CD4-positive, alpha-beta T cell treated with Interleukin-15 for 1 hour (primary cell): ENCODE data around the gene RTF2.
"Not testable (repeated sequence)": the region's sequence is repeated elsewhere in the genome, so short reads cannot be mapped to it uniquely, and the experiment has no call there.

Experiments used
- DNase-seq: peaks from one replicate; pipeline ENCODE4 v3.0.0-alpha.2; 2020

Gene RTF2

DNA sequence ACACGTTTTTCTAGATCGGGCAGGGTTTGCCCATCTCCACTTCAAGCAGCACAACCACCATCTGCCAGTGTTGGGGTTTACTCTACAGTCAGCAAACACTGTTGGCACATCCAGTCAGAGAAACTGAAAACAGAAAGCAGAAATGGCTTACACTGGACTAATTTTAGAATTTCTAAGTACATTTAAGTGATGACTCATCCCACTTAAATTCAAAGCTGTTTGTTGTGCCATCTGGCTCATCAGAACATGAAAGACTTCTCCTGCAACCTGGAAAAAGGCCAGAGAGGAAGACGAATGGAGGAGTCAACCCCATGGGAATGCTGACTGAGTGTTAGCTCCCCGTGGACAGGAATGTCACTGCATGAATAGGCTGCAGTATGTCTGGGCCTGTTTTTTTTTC lies 86.4 kb downstream of the RTF2 start:
- no peak for DNase-seq

- DNase-seq: no peak
Measured at GRCh38 chr20:56558968-56559367, 90.5 kb downstream of the RTF2 start.

GRCh38 chr20:56564526-56564925 lies 96.1 kb downstream of the RTF2 start:
- DNase-seq: not testable (repeated sequence)

- DNase-seq: no peak
Measured at GRCh38 chr20:56565511-56565910, 97.1 kb downstream of the RTF2 start.

- DNase-seq: no peak
Measured at GRCh38 chr20:56566621-56567020, 98.2 kb downstream of the RTF2 start.
